Ovary (tissue), 3 donors: ENCODE measurements around the gene GCN1.

Experiments
- CTCF ChIP-seq, 3 donors: fragments of 450-650 bp in 2 of 3; fragments of 200-600 bp in 1 of 3; IDR thresholded peaks; one replicate each; pipeline versions ENCODE4 v1.5.1 to v1.8.0; 2016 to 2022; ENCODE audit warnings: antibody characterized with exemption in 3 of 3, mild to moderate bottlenecking in 1 of 3
- EP300 ChIP-seq: sonication (generic); formaldehyde crosslinking; IDR thresholded peaks from one replicate; pipeline ENCODE4 v1.6.1; 2017; ENCODE audit warnings: antibody characterized with exemption
- POLR2A ChIP-seq: fragments of 450-650 bp; IDR thresholded peaks from one replicate; pipeline ENCODE4 v1.6.1; 2017; ENCODE audit warnings: antibody characterized with exemption, mild to moderate bottlenecking, moderate library complexity
- donor health status: DM: no; HTN: no; CAD: no.

GRCh38 chr12:120148011-120148410 is 46.5 kb downstream of the GCN1 start:
- no peak for TF ChIP-seq CTCF (IDR thresholded peaks at IDR 0.05)
- TF ChIP-seq EP300: no peak
- no peak for TF ChIP-seq POLR2A
